Neuronal stem cell (in vitro differentiated cells): ENCODE measurements around the gene TF.

Experiments
- DNase-seq: peaks from one replicate; pipeline ENCODE4 v3.0.0-alpha.2; 2013; ENCODE audit warnings: low spot score
- H2AFZ ChIP-seq: one replicate; pipeline ENCODE4 v1.6.1; 2013; ENCODE audit warnings: mild to moderate bottlenecking, low read length, inconsistent platforms
- H2AK5ac ChIP-seq: 2 replicates; pipeline ENCODE4 v1.6.1; 2013; ENCODE audit warnings: low read depth, mild to moderate bottlenecking, inconsistent platforms, low read length, moderate library complexity, mixed read lengths
- H2BK120ac ChIP-seq: 2 replicates; pipeline ENCODE4 v1.6.1; 2013; ENCODE audit warnings: low read depth, mild to moderate bottlenecking, inconsistent platforms, low read length, moderate library complexity, mixed read lengths
- H2BK12ac ChIP-seq: one replicate; pipeline ENCODE4 v1.6.1; 2013; ENCODE audit warnings: low read length, inconsistent platforms
- H2BK15ac ChIP-seq: 2 replicates; pipeline ENCODE4 v1.6.1; 2013; ENCODE audit warnings: mild to moderate bottlenecking, low read length, inconsistent platforms, mixed read lengths
- H2BK5ac ChIP-seq: one replicate; pipeline ENCODE4 v1.6.1; 2013; ENCODE audit warnings: inconsistent platforms, mild to moderate bottlenecking, low read length, moderate library complexity
- H3K14ac ChIP-seq: one replicate; pipeline ENCODE4 v1.6.1; 2013; ENCODE audit warnings: low read length, inconsistent platforms
- H3K18ac ChIP-seq: 2 replicates; pipeline ENCODE4 v1.6.1; 2013; ENCODE audit warnings: low read length, inconsistent platforms
- H3K23ac ChIP-seq: 2 replicates; pipeline ENCODE4 v1.6.1; 2013; ENCODE audit warnings: low read depth, mild to moderate bottlenecking, mixed read lengths, low read length, inconsistent platforms; ENCODE audit not compliant: poor library complexity
- H3K27ac ChIP-seq: replicated peaks from 3 replicates; pipeline ENCODE4 v1.5.1; 2013; ENCODE audit warnings: low read length, inconsistent platforms
- H3K27me3 ChIP-seq, 3 experiments: 2 replicates each; pipeline ENCODE4 v1.6.1; 2013; ENCODE audit warnings: low read length in 3 of 3, mild to moderate bottlenecking in 2 of 3, inconsistent platforms in 1 of 3, low read depth in 1 of 3, mixed read lengths in 1 of 3, moderate library complexity in 1 of 3; ENCODE audit not compliant: control insufficient read depth in 3 of 3, insufficient read depth in 3 of 3
- H3K36me3 ChIP-seq, 2 donors: replicated peaks in 1 of 2; 2 replicates each; pipeline ENCODE4 v1.6.1; 2013; ENCODE audit warnings: low read length in 2 of 2; ENCODE audit not compliant: control insufficient read depth in 2 of 2, insufficient read depth in 2 of 2
- H3K4ac ChIP-seq: 2 replicates; pipeline ENCODE4 v1.6.1; 2013; ENCODE audit warnings: inconsistent platforms, mild to moderate bottlenecking, low read length, moderate library complexity
- H3K4me1 ChIP-seq, 2 donors: 1 replicate in 1 of 2; 2 replicates in 1 of 2; pipeline ENCODE4 v1.6.1; 2013; ENCODE audit warnings: low read length in 2 of 2, low read depth in 1 of 2; ENCODE audit not compliant: control insufficient read depth in 2 of 2, insufficient read depth in 1 of 2
- H3K4me2 ChIP-seq: one replicate; pipeline ENCODE4 v1.6.1; 2013; ENCODE audit warnings: mild to moderate bottlenecking, low read length, inconsistent platforms; ENCODE audit not compliant: insufficient read depth, poor library complexity, severe bottlenecking
- H3K4me3 ChIP-seq, 2 donors: 2 replicates each; pipeline ENCODE4 v1.5.1; 2013; ENCODE audit warnings: low read length in 2 of 2, mild to moderate bottlenecking in 2 of 2, inconsistent platforms in 1 of 2, moderate library complexity in 1 of 2
- H3K79me1 ChIP-seq: one replicate; pipeline ENCODE4 v1.6.1; 2013; ENCODE audit warnings: low read depth, mild to moderate bottlenecking, inconsistent platforms, low read length, moderate library complexity
- H3K9ac ChIP-seq: one replicate; pipeline ENCODE4 v1.6.1; 2013; ENCODE audit warnings: mild to moderate bottlenecking, low read depth, low read length, inconsistent platforms; ENCODE audit not compliant: poor library complexity
- H3K9me3 ChIP-seq, 2 donors: replicated peaks in 1 of 2; 2 replicates each; pipeline versions ENCODE3 to v1.6.1; 2013; ENCODE audit warnings: low read length in 2 of 2, mild to moderate bottlenecking in 2 of 2, inconsistent platforms in 1 of 2, low read depth in 1 of 2, mixed read lengths in 1 of 2, moderate library complexity in 1 of 2; ENCODE audit not compliant: control insufficient read depth in 2 of 2, insufficient read depth in 1 of 2
- H4K8ac ChIP-seq: one replicate; pipeline ENCODE4 v1.6.1; 2013; ENCODE audit warnings: low read depth, mild to moderate bottlenecking, inconsistent platforms, low read length, moderate library complexity
- H4K91ac ChIP-seq: one replicate; pipeline ENCODE4 v1.6.1; 2013; ENCODE audit warnings: low read length, low read depth, mild to moderate bottlenecking, inconsistent platforms; ENCODE audit not compliant: poor library complexity
- WGBS, 2 donors: extraction: QIAGEN DNeasy Blood & Tissue Kit; methylation state at CpG; one replicate each; pipeline ENCODE4 v1.1.7; 2013; ENCODE audit warnings: missing lambda C conversion rate in 2 of 2, mixed read lengths in 1 of 2; ENCODE audit not compliant: insufficient read length in 2 of 2, insufficient replicate concordance in 1 of 2; ENCODE audit errors: extremely low coverage in 2 of 2; 5-methylcytosine and 5-hydroxymethylcytosine counted together

The TF gene

DNA sequence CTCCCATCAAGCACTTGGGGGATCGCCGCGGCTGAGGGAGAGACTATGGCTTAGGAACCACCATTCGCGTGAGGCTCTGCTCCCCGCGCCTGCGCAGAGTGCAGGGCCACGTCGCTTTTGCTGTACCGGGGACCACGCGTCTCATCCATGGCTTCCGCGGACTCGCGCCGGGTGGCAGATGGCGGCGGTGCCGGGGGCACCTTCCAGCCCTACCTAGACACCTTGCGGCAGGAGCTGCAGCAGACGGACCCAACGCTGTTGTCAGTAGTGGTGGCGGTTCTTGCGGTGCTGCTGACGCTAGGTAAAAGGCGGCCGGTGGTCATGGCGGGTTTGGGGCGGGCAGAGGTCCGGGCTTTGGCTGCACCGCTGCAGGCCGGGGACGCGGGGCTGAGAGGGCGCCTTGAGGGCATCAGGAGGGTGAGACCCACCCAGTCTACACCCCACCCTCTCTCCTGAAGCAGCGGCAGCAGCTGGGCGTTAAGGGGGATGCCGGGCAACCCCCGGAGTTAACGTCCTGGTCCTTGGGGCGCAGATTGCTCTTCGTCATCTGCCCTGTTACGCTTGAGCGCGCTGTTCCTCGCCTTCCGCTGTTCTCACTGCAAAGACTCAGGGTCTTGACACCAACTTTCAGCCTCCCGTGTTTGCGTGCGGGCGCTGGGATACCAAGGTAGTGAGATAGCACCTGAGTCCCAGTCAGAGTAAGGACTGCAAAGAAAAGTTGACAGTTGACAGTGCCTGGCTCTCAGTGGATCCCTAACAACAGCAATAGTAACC, 59.7 kb downstream of the TF start, which contains the start of gene SRPRB:
Gene SRPRB, plus strand, starts transcription at position 114 of the 774 bp plus-strand sequence. Its CDS starts 34 bp downstream, at position 148.
- H2BK12ac ChIP-seq: no peak within 1 kb of the TSS
- no peak within 1 kb of the TSS for H3K27ac ChIP-seq
- H3K4me3 ChIP-seq: peak within 1 kb of the TSS; percentile 85 to 93
- peak within 1 kb of the TSS; percentile 93 for H3K9ac ChIP-seq
- no peaks in the 10 kb centered on the region for H3K79me1 ChIP-seq
- H3K18ac ChIP-seq: peak within 1 kb of the TSS; percentile 45
- peak within 1 kb of the TSS; percentile 65 for H3K23ac ChIP-seq
- peaks cover 0 to 6% (median 0%) of the 10 kb centered on the region in 3 experiments for H3K27me3 ChIP-seq
- no peak within 1 kb of the TSS for H2AK5ac ChIP-seq
- no peak within 1 kb of the TSS for H3K14ac ChIP-seq
- peak within 1 kb of the TSS; percentile 93 for H2AFZ ChIP-seq
- no peak within 1 kb of the TSS for H3K4ac ChIP-seq
- H2BK15ac ChIP-seq: no peak within 1 kb of the TSS
- no peak within 1 kb of the TSS for H4K8ac ChIP-seq
- peak; percentile 89 for DNase-seq
- H3K4me1 ChIP-seq: peaks cover 0 to 6% of the 10 kb centered on the region in 2 donors
- H3K4me2 ChIP-seq: peak within 1 kb of the TSS; percentile 69
- no peaks in the 10 kb centered on the region for H3K9me3 ChIP-seq
- no CpG with 5 or more reads among the region's 53 CpGs for WGBS, 2 donors
- H3K36me3 ChIP-seq: peaks cover 5 to 31% of the 10 kb centered on the region in 2 donors
- no peak within 1 kb of the TSS for H2BK120ac ChIP-seq
- H2BK5ac ChIP-seq: no peak within 1 kb of the TSS
- H4K91ac ChIP-seq: no peak within 1 kb of the TSS

DNA sequence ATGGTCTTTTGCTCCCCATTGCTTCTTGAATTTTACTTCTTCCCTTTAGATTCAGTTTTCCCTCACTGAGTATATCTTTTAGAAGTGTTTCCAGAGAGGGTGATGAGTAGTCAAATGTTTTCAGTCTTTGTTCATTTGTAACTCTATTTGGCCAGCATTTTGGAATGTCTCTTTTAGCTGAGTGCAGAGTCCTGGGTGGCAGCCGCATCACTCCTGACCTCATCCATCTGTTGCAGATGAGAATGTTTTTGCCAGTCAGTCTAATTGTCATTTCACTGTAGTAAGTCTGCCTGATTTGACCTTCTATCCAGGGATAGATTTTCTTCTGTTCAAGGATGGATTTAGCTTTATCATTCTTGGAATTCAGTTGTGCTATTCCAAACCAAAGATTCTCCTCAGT, 66.7 kb downstream of the TF start:
- Histone ChIP-seq H2AK5ac (no peak overlapping the region), H2AFZ (no peak overlapping the region), H3K4ac (no peak overlapping the region), H3K4me1 (no peaks in the 10 kb centered on the region), H3K23ac (no peak overlapping the region), H3K79me1 (no peaks in the 10 kb centered on the region), H2BK5ac (no peak overlapping the region), H3K27me3 (no peaks in the 10 kb centered on the region), H2BK120ac (no peak overlapping the region), H3K4me2 (no peak overlapping the region), H3K18ac (no peak overlapping the region), H3K9ac (no peak overlapping the region), H4K91ac (no peak overlapping the region), H3K14ac (no peak overlapping the region), H3K27ac (no peak overlapping the region), H4K8ac (no peak overlapping the region), H3K9me3 (no peaks in the 10 kb centered on the region), H3K36me3 (peaks cover 12 to 89% of the 10 kb centered on the region in 2 donors), H2BK15ac (no peak overlapping the region), H3K4me3 (no peak overlapping the region), H2BK12ac (no peak overlapping the region)
- no CpG with 5 or more reads among the region's 1 CpG for WGBS, 2 donors
- no peak for DNase-seq

DNA sequence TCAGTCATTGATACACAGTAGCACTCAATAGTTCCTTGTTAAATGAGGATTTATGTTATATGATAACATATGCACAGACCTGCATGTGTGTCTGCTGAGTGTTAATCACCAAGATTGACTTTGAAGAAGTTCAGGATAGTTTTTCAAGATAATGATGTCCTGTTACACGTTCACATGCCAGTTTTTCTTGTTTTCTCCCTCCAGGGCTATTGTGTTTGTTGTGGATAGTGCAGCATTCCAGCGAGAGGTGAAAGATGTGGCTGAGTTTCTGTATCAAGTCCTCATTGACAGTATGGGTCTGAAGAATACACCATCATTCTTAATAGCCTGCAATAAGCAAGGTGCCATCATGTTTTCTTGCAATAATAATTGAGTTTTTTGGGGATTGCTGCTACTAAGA, 69.2 kb downstream of the TF start:
- peaks cover 16 to 90% of the 10 kb centered on the region in 2 donors for H3K36me3 ChIP-seq
- no peak overlapping the region for H3K27ac ChIP-seq
- H3K4me1 ChIP-seq: no peaks in the 10 kb centered on the region
- no peak overlapping the region for H3K9ac ChIP-seq
- H2AFZ ChIP-seq: no peak overlapping the region
- no peaks in the 10 kb centered on the region for H3K27me3 ChIP-seq
- H3K4me3 ChIP-seq: no peak overlapping the region
- DNase-seq: no peak
- H3K14ac ChIP-seq: no peak overlapping the region
- no peak overlapping the region for H3K18ac ChIP-seq
- H2AK5ac ChIP-seq: no peak overlapping the region
- H2BK120ac ChIP-seq: no peak overlapping the region
- no CpG with 5 or more reads among the region's 2 CpGs for WGBS, 2 donors
- H2BK15ac ChIP-seq: no peak overlapping the region
- H3K9me3 ChIP-seq: no peaks in the 10 kb centered on the region
- no peak overlapping the region for H3K23ac ChIP-seq
- no peak overlapping the region for H2BK5ac ChIP-seq
- H3K79me1 ChIP-seq: no peaks in the 10 kb centered on the region
- no peak overlapping the region for H3K4me2 ChIP-seq
- no peak overlapping the region for H4K91ac ChIP-seq
- H2BK12ac ChIP-seq: no peak overlapping the region
- no peak overlapping the region for H4K8ac ChIP-seq
- H3K4ac ChIP-seq: no peak overlapping the region

DNA sequence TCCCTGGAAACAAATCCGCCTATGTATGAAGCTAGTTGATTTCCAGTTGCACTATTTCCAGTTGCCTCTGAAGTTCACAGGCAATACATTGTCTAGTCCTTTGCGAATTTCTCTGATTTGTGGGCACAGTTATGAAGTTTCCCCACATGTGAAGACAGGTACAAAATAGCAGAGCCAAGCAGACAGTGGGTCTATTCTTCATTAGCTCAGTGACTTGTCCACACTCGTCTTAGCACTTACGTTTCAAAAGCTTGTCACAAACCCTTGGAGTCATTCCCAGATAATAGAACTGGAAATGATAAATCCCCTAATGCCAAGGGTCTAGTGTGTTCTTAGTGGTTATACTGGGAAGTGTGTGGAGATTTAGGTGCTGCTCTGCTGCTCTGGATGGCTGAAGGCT, 73.9 kb downstream of the TF start:
- Histone ChIP-seq H3K9me3 (no peaks in the 10 kb centered on the region), H3K4me2 (no peak overlapping the region), H3K14ac (no peak overlapping the region), H3K27ac (no peak overlapping the region), H2BK120ac (no peak overlapping the region), H3K4me3 (no peak overlapping the region), H4K91ac (no peak overlapping the region), H3K23ac (no peak overlapping the region), H3K79me1 (no peaks in the 10 kb centered on the region), H2BK15ac (no peak overlapping the region), H3K9ac (no peak overlapping the region), H2BK12ac (no peak overlapping the region), H3K36me3 (peaks cover 24 to 79% of the 10 kb centered on the region in 2 donors), H3K4me1 (peaks cover 0 to 5% of the 10 kb centered on the region in 2 donors), H3K27me3 (no peaks in the 10 kb centered on the region), H3K18ac (no peak overlapping the region), H4K8ac (no peak overlapping the region), H3K4ac (no peak overlapping the region), H2BK5ac (no peak overlapping the region), H2AFZ (no peak overlapping the region), H2AK5ac (no peak overlapping the region)
- no CpG with 5 or more reads among the region's 4 CpGs for WGBS, 2 donors
- DNase-seq: no peak
